Calu3 (cell line): ENCODE data around the gene UBC. TPM values are rescaled to one million over a fixed set of nuclear protein-coding genes. Genes with fewer than 3 reads are reported as not detected.

Source experiments
- BruUV-seq: library from RNA; stranded (reverse); fragments of 400-500 nt; replicated peaks from 2 replicates; lab custom pipeline; 2021; lab: Mats Ljungman, UMichigan
- CTCF ChIA-PET: fragments of 300-600 bp; sonication (Branson Sonifier 250); formaldehyde crosslinking; loops from one replicate; lab custom pipeline; 2022; ENCODE audit warnings: antibody characterized with exemption; lab: Charles Lee
- DNase-seq: peaks from one replicate; pipeline ENCODE4 v3.0.0; 2022
- H3K27ac Mint-ChIP-seq: one replicate; pipeline ENCODE4 v1.8.0; 2022; ENCODE audit warnings: mixed read lengths; ENCODE audit not compliant: unreplicated experiment
- H3K27me3 Mint-ChIP-seq: one replicate; pipeline ENCODE4 v1.8.0; 2022; ENCODE audit warnings: mixed read lengths; ENCODE audit not compliant: unreplicated experiment
- H3K36me3 Mint-ChIP-seq: one replicate; pipeline ENCODE4 v1.8.0; 2022; ENCODE audit warnings: mild to moderate bottlenecking, moderate library complexity, mixed read lengths; ENCODE audit not compliant: insufficient read depth, unreplicated experiment
- H3K4me1 Mint-ChIP-seq: one replicate; pipeline ENCODE4 v1.8.0; 2022; ENCODE audit warnings: mild to moderate bottlenecking, low read depth, mixed read lengths; ENCODE audit not compliant: unreplicated experiment
- H3K4me3 Mint-ChIP-seq: one replicate; pipeline ENCODE4 v1.8.0; 2022; ENCODE audit warnings: mild to moderate bottlenecking, low read depth, moderate library complexity, mixed read lengths; ENCODE audit not compliant: unreplicated experiment
- H3K9me3 Mint-ChIP-seq: one replicate; pipeline ENCODE4 v1.8.0; 2022; ENCODE audit warnings: low read depth, mixed read lengths; ENCODE audit not compliant: unreplicated experiment
- CTCF ChIP-seq: fragments of 200-600 bp; IDR thresholded peaks from one replicate; pipeline ENCODE4 v1.8.0; 2022; ENCODE audit warnings: antibody characterized with exemption; ENCODE audit not compliant: unreplicated experiment
- intact Hi-C: fragments of 100-400 bp; cut with micrococcal nuclease; formaldehyde crosslinking; loops from one replicate; pipeline ENCODE4 v1.10.0; 2022; ENCODE audit not compliant: unreplicated experiment
- total RNA-seq: library from RNA; stranded (reverse); gene quantifications from 2 replicates; pipeline ENCODE4 v1.2.3, GENCODE V29; 2022

UBC gene
- total RNA-seq, 1 experiment from 2014 or later = 1,247 TPM

- CTCF ChIA-PET = interaction anchor here (0.6 to 1.4 kb wide), 2 partner anchors 9 to 15 kb away, joined by 3 read pairs; no protein-coding TSS in a partner anchor
- H3K27ac Mint-ChIP-seq = no peak overlapping the region
- TF ChIP-seq CTCF = no peak
- H3K36me3 Mint-ChIP-seq = peaks cover 57% of the 10 kb centered on the region
- intact Hi-C loops = no loop called here
- no peak for DNase-seq
- no TSS peak for BruUV-seq
- no peaks in the 10 kb centered on the region for H3K27me3 Mint-ChIP-seq
- H3K4me3 Mint-ChIP-seq = no peak overlapping the region
- no peaks in the 10 kb centered on the region for H3K9me3 Mint-ChIP-seq
- no peaks in the 10 kb centered on the region for H3K4me1 Mint-ChIP-seq
Measured at GRCh38 chr12:124954771-124955170, 40.3 kb upstream of the UBC start.

DNA sequence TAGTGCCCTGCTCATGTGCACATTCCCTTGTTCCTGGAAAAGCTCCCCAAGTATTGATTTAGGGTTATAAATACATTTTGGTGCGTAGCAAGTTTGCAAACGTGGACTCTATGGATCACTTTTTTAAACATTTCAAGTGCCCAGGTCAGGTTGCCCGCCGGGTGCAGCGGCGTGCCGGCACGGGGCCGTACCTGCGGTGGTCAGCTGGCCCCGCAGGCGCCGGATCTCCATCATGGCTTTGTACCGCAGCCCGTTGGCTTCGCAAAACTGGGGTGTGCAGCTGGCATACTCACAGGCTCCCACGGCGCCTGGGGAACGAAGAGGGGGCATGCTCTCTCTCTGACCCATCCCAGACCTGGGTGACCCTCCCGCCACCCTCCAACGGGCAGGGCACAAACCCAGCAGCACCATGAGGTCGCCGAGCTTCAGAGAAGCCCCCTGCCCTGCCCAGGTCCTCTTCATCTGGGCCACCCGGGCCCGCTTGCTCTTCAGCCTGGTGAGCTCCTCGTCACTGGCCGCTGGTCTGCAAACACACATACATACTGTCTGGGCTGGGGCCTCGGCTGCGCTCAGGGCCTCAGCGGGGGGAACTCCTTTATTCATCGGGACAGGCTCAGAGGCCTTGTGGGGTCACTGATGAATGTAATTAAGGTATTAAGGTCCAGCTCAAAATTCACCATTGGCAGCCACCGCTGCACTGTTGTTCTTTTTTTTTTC lies 39.4 kb upstream of the UBC start:
- intact Hi-C loops = no loop called here
- no peak overlapping the region for H3K4me3 Mint-ChIP-seq
- no peak for TF ChIP-seq CTCF
- DNase-seq = no peak
- CTCF ChIA-PET = interaction anchor here (0.6 to 1.4 kb wide), 3 partner anchors 8 to 10 kb away, joined by 3 read pairs; no protein-coding TSS in a partner anchor
- no peaks in the 10 kb centered on the region for H3K27me3 Mint-ChIP-seq
- no peaks in the 10 kb centered on the region for H3K9me3 Mint-ChIP-seq
- H3K4me1 Mint-ChIP-seq = no peaks in the 10 kb centered on the region
- H3K36me3 Mint-ChIP-seq = peaks cover 57% of the 10 kb centered on the region
- no TSS peak for BruUV-seq
- H3K27ac Mint-ChIP-seq = no peak overlapping the region

DNA sequence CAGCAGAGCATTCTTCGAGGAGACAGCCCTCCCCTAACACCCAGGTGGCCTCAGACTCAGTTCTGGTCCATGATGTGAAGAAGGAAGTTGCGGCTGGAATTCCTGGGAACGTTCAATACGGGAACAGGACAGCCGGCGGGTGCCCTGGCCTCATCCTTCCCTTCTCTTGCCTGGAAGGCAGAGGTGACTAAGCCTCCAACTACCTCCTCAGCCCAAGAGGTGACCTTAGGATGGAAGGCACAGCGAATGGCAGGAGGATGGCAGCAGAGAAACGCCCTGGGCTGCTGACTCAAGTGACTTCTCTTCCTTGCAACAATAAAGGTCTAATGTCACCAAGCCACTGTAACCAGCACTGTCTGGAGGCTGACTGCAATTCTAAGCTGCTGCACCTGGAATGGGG lies 38.4 kb upstream of the UBC start:
- no peaks in the 10 kb centered on the region for H3K9me3 Mint-ChIP-seq
- H3K4me1 Mint-ChIP-seq = no peaks in the 10 kb centered on the region
- no peak overlapping the region for H3K4me3 Mint-ChIP-seq
- H3K27me3 Mint-ChIP-seq = no peaks in the 10 kb centered on the region
- intact Hi-C loops = no loop called here
- DNase-seq = no peak
- H3K36me3 Mint-ChIP-seq = peaks cover 54% of the 10 kb centered on the region
- BruUV-seq = no TSS peak
- H3K27ac Mint-ChIP-seq = no peak overlapping the region
- no peak for TF ChIP-seq CTCF
- CTCF ChIA-PET = no interaction called here

- no peaks in the 10 kb centered on the region for H3K27me3 Mint-ChIP-seq
- H3K9me3 Mint-ChIP-seq = no peaks in the 10 kb centered on the region
- peaks cover 56% of the 10 kb centered on the region for H3K36me3 Mint-ChIP-seq
- intact Hi-C loops = no loop called here
- CTCF ChIA-PET = no interaction called here
- no peak for TF ChIP-seq CTCF
- H3K4me3 Mint-ChIP-seq = no peak overlapping the region
- no peak for DNase-seq
- H3K27ac Mint-ChIP-seq = no peak overlapping the region
- H3K4me1 Mint-ChIP-seq = no peaks in the 10 kb centered on the region
- BruUV-seq = no TSS peak
Measured at GRCh38 chr12:124952295-124952694, 37.8 kb upstream of the UBC start.
